ENCODE data around the gene ADK. TPM values are rescaled to one million over a fixed set of nuclear protein-coding genes. Genes with fewer than 3 reads are reported as not detected.
A peak's percentile ranks its signal among the peaks of the same experiment; 100 is the strongest.

ADK gene
- total and polyA plus RNA-seq, 7 donors = 17.8 to 32.3 (median 23.6) TPM

DNA sequence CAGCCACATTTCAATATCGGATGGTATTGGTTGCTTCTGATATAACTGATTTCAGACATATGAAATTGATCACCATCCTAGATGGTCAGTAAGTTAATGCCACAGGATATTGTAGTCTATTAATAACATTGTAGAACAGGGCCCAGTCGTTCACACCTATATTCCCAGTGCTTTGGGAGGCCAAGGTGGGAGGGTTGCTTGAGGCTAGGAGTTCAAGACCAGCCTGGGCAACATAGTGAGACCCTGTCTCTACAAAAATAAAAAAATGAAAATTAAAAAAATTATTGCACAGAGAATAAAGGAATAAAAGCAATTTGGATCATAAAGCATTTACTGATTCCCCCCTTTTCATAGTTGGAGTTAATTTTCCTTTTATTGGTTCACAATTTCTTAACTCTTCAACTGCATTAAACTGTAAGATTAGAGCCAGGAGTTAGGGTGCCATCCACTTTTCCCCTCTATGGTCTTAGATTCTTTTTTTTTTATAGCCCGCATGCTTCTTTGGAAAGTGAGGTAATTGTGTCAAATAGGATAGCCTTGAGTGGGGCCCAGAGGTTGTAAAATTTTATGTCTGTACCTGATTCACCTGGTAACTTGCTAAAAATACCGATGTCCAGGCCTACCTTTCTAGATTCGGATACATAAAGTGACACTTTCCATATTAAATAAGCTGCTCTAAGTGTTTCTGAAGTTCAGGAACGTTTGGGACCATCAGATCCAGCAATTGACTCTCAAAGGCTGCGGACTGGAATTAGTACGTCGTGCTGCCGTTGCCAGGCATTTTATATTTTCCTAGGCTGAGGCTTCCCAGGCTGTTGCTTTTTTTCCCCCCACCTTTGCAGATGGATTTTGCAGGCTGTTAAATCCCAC lies 24.7 kb downstream of the ADK start:
- WGBS, 3 donors = 17 to 24% (median 18%) methylated on average over 10 of the region's 10 CpGs
- H3K27me3 ChIP-seq (ENCODE audit: insufficient read depth in 3 of 3, low read length in 2 of 3) = no peaks in the 10 kb centered on the region
- H3K9me3 ChIP-seq = no peaks in the 10 kb centered on the region
- H3K4me3 ChIP-seq = peak overlapping the region; percentile 79
- H3K36me3 ChIP-seq (ENCODE audit: insufficient read depth in 1 of 2, low read depth in 1 of 2) = no peaks in the 10 kb centered on the region
- peak overlapping the region; percentile 90 for H3K27ac ChIP-seq
- TF ChIP-seq, protein P1, sequence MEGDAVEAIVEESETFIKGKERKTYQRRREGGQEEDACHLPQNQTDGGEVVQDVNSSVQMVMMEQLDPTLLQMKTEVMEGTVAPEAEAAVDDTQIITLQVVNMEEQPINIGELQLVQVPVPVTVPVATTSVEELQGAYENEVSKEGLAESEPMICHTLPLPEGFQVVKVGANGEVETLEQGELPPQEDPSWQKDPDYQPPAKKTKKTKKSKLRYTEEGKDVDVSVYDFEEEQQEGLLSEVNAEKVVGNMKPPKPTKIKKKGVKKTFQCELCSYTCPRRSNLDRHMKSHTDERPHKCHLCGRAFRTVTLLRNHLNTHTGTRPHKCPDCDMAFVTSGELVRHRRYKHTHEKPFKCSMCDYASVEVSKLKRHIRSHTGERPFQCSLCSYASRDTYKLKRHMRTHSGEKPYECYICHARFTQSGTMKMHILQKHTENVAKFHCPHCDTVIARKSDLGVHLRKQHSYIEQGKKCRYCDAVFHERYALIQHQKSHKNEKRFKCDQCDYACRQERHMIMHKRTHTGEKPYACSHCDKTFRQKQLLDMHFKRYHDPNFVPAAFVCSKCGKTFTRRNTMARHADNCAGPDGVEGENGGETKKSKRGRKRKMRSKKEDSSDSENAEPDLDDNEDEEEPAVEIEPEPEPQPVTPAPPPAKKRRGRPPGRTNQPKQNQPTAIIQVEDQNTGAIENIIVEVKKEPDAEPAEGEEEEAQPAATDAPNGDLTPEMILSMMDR (IDR thresholded peaks at IDR 0.05) = no peak
- DNase-seq (no peak), ATAC-seq (no peak)
- peaks cover 6% of the 10 kb centered on the region for H3K4me1 ChIP-seq
- intact Hi-C loops (cut with DNase I) = no loop called here

DNA sequence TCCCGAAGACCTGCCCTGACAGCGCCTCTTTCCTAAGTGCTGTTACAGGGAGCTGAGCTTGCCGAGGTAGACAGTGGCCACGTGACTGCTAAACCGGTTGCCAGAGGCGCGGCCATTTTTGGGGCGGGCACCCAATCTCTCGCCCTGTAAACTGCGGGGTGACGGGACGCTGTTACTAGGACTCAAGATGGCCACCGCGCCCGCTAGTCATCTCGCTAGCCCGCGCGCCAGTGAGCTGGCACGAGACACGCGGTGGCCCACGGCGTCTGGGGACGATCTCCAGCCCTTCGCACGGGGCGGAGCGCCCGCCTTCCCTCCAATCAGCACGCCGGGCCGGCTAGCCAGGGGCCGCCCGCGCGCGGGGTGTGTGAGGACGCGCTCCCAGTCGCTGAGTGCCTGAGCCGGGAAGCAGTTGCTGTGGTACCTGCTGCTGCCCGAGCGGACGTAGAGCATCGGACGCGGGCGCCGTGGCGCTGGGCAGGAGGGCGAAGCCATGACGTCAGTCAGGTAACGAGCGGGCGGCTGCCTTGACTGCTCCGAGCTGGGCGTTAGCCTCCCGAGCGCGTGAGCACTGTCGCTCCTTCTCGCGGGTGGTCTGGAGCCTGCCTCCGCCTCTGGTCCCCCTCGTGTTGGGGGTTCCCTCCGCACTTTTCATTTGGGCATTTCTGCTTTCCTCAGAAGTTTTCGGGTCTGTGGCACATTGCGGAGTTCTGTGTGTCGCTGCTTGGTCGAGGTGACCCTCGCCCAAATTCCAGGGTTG lies 25.5 kb downstream of the ADK start:
- ATAC-seq = peak; percentile 96 to 97 (median 96)
- TF ChIP-seq, protein P1 (IDR thresholded peaks at IDR 0.05) = no peak
- Histone ChIP-seq H3K36me3 (ENCODE audit: insufficient read depth in 1 of 2, low read depth in 1 of 2) (no peaks in the 10 kb centered on the region), H3K9me3 (no peaks in the 10 kb centered on the region), H3K27me3 (ENCODE audit: insufficient read depth in 3 of 3, low read length in 2 of 3) (no peaks in the 10 kb centered on the region), H3K4me1 (peaks cover 12% of the 10 kb centered on the region), H3K27ac (peak overlapping the region; percentile 90), H3K4me3 (peak overlapping the region; percentile 79)
- DNase-seq = peak; percentile 97 to 98
- intact Hi-C loops (cut with DNase I) = no loop called here
- WGBS, 3 donors = 0 to 1% (median 0%) methylated on average over 57 to 72 of the region's 72 CpGs

DNA sequence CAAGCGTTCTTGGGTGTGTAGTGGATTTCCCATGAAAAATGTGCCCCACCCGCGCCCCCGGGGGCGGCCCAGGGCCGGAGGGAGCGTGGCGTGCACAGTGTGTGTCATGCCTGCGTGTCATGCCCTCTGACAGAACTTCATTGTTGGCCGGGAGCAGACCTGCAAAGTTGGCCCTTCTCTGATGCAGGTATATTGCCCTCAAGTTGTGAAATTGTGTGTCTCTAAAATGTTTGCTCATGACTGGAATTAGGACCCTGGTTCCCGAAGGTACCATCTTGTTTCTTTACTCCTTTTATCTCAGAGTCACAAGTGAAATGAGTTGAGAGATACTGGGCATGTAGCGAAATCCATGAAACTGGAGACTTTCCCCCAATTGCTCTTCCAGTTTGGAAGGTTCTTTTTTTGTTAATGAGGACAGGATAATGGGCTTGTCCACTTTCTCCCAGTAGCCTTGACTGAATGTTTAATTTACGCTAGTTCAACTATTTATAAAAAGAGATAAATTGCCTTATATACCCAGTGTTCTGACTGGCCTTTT lies 26.2 kb downstream of the ADK start:
- Histone ChIP-seq H3K27me3 (ENCODE audit: insufficient read depth in 3 of 3, low read length in 2 of 3) (no peaks in the 10 kb centered on the region), H3K4me1 (peaks cover 12% of the 10 kb centered on the region), H3K9me3 (no peaks in the 10 kb centered on the region), H3K4me3 (peak overlapping the region; percentile 79), H3K36me3 (ENCODE audit: insufficient read depth in 1 of 2, low read depth in 1 of 2) (no peaks in the 10 kb centered on the region), H3K27ac (peak overlapping the region; percentile 90)
- DNase-seq (peak; percentile 39 to 61), ATAC-seq (peak; percentile 16 to 35 (median 18))
- intact Hi-C loops (cut with DNase I) = no loop called here
- TF ChIP-seq, protein P1 (IDR thresholded peaks at IDR 0.05) = no peak
- 14 to 15% (median 15%) methylated on average over 13 of the region's 13 CpGs for WGBS, 3 donors

DNA sequence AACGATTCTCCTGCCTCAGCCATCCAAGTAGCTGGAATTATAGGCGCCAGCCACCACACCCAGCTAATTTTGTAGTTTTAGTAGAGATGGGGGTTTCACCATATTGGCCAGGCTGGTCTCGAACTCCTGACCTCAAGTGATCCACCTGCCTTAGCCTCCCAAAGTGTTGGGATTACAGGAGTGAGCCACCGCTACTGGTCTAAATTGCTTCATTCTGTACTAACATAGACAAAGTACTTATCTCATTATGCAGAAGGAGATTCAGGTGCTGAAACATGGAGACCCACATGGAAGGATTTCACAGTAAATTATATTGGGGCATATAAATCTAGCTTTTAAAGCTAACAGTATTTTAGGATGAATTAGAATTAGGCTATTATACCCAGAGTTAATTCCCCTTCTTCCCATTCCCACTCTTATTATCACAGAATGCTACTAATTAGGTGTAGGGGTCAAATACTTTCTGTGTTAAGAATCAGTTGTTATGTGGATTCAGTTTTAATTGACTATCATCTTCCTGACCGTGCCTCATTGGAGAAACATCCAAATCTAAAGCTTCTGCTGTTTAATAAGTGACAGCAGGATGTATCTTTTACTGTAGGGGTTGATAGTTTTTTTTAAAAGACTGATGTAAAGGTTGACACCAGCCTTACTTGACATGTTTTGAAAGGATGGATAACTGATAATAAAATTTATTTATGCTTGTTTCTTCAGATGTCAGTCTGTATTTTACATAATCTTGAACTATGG lies 27.2 kb downstream of the ADK start:
- TF ChIP-seq, protein P1 (IDR thresholded peaks at IDR 0.05) = no peak
- no peaks in the 10 kb centered on the region for H3K27me3 ChIP-seq (ENCODE audit: insufficient read depth in 3 of 3, low read length in 2 of 3)
- no peak overlapping the region for H3K27ac ChIP-seq
- WGBS, 3 donors = 86 to 90% (median 88%) methylated on average over 5 of the region's 5 CpGs
- peaks cover 12% of the 10 kb centered on the region for H3K4me1 ChIP-seq
- H3K36me3 ChIP-seq (ENCODE audit: insufficient read depth in 1 of 2, low read depth in 1 of 2) = no peaks in the 10 kb centered on the region
- no peak overlapping the region for H3K4me3 ChIP-seq
- no peaks in the 10 kb centered on the region for H3K9me3 ChIP-seq
- ATAC-seq = no peak
- no peak for DNase-seq
- intact Hi-C loops (cut with DNase I) = no loop called here
